GM12892 (cell line): ENCODE results near the gene CASKIN1.

Experiments used
- POLR2A ChIP-seq: IDR thresholded peaks from 2 replicates; pipeline ENCODE4 v1.6.1; 2011; ENCODE audit warnings: low read depth, low read length, control low read depth
- POLR2AphosphoS5 ChIP-seq: IDR thresholded peaks from 2 replicates; pipeline ENCODE4 v1.6.1; 2011; ENCODE audit warnings: low read depth, low read length, control low read depth
- TAF1 ChIP-seq: IDR thresholded peaks from 2 replicates; pipeline ENCODE4 v1.6.1; 2011; ENCODE audit warnings: low read depth, mild to moderate bottlenecking, control low read depth, low read length, borderline replicate concordance

- TF ChIP-seq POLR2A (no peak), POLR2AphosphoS5 (no peak), TAF1 (no peak)
Observed at GRCh38 chr16:2172688-2173335, 23.6 kb downstream of the CASKIN1 start.
